HT1080 (cell line): ENCODE data around the gene VSX1. TPM values are rescaled to one million over a fixed set of nuclear protein-coding genes. Genes with fewer than 3 reads are reported as not detected.

Experiments used
- DNase-seq: peaks from one replicate; pipeline ENCODE4 v3.0.0-alpha.2; 2015; ENCODE audit warnings: low read depth
- total RNA-seq: library from RNA; depleted of rRNA; stranded (reverse); fragments of >200 nt; shearing (Covaris generic); gene quantifications from 2 replicates; pipeline ENCODE4 v1.2.3, GENCODE V29; 2014

VSX1 gene
- total RNA-seq, 1 experiment from 2014 or later, result not detected

DNA sequence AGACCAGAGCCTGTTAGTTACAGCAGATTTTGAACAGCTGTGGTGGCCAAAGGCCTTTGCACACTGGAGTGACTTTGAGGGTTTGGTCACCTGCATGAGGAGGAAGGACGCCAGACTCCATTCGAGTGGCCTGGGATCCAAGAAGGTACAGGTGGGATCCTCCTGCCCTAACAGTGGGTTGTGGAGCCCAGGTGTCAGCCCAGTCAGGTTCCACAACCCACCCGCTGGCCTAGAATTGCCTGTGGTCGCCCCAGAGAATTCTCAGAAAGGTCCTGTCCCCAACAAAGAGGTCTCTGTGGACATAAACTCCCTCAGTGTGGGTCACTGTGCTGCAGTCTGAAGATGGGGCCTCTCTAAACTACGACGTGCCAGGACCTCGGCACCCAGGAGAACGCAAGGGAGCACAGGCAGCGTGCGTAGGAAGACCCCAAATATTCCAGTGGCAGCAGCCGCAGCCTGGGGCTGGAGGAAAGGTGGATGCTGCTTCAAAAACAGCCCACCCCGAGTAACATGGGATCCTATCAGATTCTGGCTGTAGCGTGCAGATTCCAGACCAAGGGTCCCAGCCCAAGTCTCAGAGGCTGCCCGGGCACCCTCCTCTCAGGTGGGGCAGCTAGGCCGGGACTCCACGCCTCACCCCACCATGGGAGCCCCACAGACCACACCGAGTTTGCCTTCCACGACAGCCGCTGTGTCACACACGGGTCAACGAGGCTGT lies 40.0 kb downstream of the VSX1 start:
- DNase-seq, result no peak

DNA sequence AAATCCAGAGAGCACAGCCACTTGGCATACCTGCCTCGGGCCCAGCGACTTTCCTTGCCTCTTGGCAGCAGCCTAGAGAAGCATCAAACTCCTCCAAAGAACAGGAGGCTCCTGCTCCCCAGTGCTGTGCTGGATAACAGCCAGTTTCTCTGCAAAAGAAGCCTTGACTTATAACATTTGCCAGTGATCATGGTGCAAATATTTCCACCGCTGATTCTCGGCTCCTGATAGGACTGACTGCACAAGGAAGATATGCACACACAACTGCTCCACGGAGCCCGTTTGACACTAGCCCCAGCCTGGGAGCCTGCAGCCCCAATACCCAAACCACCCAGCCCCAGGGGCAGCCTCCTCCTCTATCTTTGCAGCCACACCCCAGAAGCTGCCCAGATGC lies 41.5 kb downstream of the VSX1 start:
- no peak for DNase-seq

DNA sequence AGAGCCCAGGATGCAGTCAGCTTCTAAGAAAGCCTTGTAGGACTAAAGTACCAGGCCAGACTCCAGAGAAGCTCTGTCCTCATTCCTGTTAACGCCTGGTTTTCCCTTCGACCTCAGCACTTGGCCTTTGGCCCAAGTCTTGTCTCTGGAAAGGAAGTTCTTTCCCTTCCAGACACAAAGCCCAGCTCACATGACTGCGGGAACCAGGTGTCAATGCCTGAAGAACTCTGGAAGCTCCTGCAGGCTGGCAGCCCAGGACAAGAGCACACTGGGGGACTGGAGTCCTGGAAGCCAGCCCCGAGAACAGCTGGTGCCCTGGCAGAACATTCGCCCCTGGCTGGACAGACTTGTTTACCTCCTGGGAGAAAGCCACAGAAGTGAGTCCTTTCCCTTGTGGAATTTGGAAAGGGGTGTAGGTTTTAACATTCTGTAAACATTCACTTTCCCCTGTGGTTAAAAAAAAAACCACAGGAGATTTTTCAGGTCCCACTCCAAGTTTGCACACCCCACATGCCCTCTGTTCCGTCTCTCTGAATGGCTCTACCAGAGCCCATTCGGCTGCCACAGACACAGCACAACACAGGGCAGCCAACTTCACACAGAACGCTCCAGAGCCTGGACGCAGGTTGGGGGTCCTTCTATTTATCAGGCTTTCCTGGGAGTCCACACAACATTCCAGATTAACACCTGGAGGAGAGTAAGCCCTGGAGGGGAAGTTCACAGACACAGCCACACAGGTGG lies 42.1 kb downstream of the VSX1 start:
- no peak for DNase-seq

GRCh38 chr20:25038591-25039015 lies 43.3 kb downstream of the VSX1 start:
- no peak for DNase-seq

- no peak for DNase-seq
Observed at GRCh38 chr20:25038103-25038410, 43.9 kb downstream of the VSX1 start.

- no peak for DNase-seq
Observed at GRCh38 chr20:25037288-25038102, 44.4 kb downstream of the VSX1 start.

DNA sequence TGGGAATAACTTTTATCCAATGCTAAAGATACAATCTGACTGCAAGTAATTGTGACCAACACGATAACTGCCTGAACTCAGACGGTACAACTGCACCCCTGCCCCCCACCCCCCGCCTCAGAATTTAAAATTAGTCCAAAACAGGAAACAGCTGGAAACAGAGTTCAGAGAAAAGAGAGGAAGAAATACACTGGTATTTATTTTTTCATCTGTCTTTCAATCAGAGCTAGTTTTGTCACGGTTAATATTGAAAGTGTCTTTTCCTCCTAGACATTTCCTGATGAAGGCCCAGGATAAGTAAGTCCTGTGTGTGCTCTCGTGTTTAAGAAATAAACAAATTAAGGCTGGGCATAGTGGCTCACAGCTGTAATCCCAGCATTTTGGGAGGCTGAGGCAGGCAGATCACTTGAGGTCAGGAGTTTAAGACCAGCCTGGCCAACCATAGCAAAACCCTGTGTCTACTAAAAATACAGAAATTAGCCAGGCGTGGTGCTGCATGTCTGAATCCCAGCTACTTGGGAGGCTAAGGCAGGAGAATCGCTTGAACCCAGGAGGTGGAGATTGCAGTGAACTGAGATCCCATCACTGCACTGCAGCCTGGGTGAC lies 45.5 kb downstream of the VSX1 start:
- DNase-seq, result no peak

DNA sequence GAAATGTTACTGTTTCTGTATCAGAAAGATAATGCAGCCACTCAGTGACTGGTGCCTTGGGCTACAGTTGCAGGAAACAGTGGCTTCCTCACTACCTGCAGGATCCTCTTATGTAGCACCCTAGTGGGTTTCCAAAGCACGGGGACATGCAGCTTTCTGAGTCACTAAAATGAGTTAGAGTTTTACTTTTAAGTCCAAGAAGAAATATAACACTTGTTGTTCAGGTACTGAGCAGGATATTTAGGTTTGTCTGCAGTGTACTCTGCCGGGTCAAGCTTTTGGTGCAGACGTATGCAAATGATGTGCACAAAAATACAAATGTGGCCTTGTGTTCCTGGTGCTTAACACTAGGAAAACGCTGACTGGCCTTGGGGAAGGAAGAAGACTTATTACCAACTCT lies 46.0 kb downstream of the VSX1 start:
- no peak for DNase-seq

DNA sequence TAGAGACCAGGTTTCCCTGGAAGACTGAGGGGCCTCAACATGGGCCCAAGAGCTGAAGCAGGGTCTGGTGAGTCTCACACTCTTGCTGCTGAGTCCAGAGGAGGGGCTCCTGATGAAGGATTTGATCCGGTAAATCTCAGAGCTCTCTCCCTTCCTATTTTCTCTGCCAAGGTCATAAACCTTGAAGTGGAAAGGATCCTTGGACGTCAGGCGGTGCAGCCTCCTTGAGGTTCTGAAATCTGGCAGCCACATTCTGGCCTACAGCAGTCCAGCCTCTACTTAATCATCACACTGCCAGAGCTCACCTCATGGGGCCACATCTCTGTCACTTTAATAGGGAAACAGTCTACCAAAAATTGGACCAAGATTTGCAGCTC lies 48.0 kb downstream of the VSX1 start:
- DNase-seq, result no peak

DNA sequence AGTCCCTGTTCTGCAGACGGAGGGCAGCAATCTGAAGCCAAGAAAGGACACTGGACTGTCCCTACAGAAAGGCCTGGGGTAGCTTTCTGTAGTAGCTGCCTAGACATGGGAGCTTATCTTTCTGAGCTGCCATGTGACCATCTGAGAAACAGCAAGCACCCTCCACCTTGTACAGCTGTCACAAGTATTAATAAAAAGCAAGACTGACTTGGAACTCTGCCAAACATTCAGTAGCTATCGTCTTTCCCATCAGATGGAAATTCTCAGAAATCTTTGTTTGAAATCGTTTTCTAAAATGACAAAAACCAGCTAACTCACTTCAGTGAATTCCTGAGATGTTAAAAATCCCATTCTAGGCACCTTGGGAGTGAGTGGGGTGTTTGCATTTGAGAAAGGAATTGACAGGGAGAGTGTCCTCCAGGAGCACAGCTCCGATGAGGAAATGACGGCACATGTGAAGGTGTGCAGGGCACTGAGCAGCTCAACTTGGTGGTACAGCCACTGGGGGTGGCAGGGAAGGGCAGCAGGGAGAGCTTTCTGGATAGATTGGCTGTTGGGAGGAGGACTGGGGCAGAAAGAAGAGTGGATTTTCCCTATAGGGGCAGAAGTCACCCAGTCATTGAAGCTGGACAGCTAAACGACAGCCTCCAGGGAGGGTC lies 48.5 kb downstream of the VSX1 start:
- no peak for DNase-seq

GRCh38 chr20:25032478-25033264 lies 49.3 kb downstream of the VSX1 start:
- DNase-seq, result no peak

DNA sequence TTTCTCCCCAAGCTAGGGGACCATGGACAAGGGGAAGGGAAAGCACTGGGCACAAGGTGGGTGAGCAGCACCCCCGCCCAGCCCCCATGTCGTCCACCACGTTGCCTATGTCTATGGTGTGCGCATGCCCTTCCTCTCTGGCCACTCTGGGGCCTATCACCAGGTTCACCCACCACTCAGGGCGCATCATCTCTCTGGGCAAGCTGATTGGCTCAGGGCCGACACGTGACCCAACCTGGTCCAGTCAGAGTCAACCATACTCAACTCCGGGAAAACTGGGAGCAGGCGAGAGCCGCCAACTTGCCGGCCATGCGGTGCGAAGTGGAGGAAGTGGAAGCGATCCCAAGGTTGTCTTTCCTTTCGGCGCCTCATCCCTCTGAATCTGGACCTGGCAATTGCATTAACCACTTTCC lies 49.9 kb downstream of the VSX1 start:
- no peak for DNase-seq

DNA sequence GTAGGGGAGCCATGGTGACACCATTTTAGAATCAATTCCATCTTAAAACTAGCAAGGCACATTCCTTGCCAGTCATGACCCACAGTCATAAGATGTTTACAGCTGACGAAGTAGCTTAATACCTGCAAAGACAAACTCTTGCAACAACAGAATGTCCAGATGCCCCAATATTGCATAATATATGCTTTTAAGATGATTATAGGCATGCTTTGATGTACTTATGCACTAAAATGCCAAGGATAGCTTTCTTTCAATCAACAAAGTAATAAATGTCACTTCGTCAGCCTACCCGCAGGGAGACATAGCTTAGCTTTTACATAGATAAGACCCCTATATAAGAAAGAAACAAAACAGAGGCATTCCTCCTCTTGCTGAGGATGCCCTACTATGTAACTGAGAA lies 50.7 kb downstream of the VSX1 start:
- DNase-seq, result no peak

GRCh38 chr20:25030649-25031207 lies 51.2 kb downstream of the VSX1 start:
- no peak for DNase-seq

DNA sequence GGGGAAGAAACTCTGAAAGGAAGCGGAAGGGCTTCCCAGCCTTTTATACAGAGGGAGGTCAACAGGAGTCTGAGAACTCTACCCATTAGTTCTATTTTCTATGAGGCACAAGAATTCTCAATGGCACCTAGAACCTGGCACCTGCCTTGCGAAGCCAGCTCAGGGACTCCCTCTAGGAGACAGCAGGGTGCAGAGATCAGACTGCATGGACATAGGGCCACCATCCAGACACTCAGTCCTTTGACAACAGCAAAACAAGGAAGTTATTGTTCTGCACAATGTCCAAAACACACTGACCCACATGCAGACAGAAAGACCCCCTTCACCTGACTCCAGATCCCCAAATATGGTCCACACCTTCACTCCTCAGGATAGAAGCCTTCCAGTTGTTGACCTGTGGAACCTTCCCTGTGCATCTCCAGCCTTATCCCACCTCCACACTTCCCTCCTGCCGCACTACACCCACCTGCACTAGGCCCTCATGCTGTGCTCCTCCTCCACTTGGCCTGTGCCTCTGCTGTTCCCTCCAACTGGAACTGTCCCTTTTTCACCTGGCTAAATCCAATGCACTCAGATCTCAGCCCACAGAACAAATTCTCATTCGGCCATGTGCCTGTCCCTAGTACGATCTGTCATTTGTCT lies 51.8 kb downstream of the VSX1 start:
- DNase-seq, result no peak

DNA sequence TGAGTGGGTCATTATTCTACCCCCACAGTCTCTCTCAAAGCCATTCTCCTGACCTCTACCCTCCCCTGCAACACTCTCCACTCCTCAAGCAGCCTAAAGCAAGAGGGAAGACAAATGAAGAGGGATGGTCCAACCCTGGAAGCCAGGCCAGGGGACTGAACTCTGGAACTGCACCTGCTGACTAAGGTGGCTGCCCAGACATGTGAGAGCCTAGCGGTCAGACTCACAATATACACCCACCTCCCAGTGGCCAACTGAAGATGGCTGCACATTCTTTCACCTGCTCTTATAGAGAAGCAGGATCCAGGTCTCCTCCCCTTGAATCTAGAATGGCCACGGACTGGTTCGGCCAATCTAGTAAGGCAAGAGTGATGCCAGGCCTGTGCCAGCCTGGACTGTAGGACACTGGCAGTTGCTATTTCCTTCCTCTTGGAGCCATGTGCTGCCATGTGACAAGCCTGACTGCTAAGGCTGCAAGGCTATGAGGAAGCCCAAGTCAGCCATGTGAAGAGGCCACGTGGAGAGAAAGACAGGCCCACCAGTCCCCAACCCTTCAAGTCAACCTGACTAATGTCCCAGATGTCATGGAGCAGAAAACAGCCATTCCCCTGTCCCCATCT lies 55.8 kb downstream of the VSX1 start:
- DNase-seq, result no peak
